Suprapubic skin (tissue), 4 donors: ENCODE data around the gene THRAP3. TPM values are rescaled to one million over a fixed set of nuclear protein-coding genes. Genes with fewer than 3 reads are reported as not detected.

Experiments
- DNase-seq, 2 donors: peaks; one replicate each; pipeline ENCODE4 v3.0.0-alpha.2; 2019; ENCODE audit warnings: low spot score in 2 of 2
- H3K27ac ChIP-seq: fragments of 200-600 bp; sonication (generic); one replicate; pipeline ENCODE4 v1.5.1; 2019
- H3K27me3 ChIP-seq: fragments of 200-600 bp; sonication (generic); one replicate; pipeline ENCODE4 v1.5.1; 2019
- H3K36me3 ChIP-seq: fragments of 200-600 bp; sonication (generic); one replicate; pipeline ENCODE4 v1.5.1; 2019
- H3K4me1 ChIP-seq: fragments of 200-600 bp; sonication (generic); one replicate; pipeline ENCODE4 v1.5.1; 2019
- H3K4me3 ChIP-seq: fragments of 200-600 bp; sonication (generic); one replicate; pipeline ENCODE4 v1.5.1; 2019; ENCODE audit warnings: mild to moderate bottlenecking
- H3K9me3 ChIP-seq: fragments of 200-600 bp; sonication (generic); one replicate; pipeline ENCODE4 v1.5.1; 2019
- CTCF ChIP-seq, 2 donors: fragments of 200-600 bp in 1 of 2; fragments of 450-650 bp in 1 of 2; sonication (generic) in 1 of 2; IDR thresholded peaks; one replicate each; pipeline ENCODE4 v1.5.1; 2016 to 2019; ENCODE audit warnings: antibody characterized with exemption in 2 of 2, mild to moderate bottlenecking in 1 of 2, moderate library complexity in 1 of 2
- EP300 ChIP-seq: sonication (generic); formaldehyde crosslinking; IDR thresholded peaks from one replicate; pipeline ENCODE4 v1.6.1; 2017; ENCODE audit warnings: antibody characterized with exemption
- POLR2A ChIP-seq, 2 donors: fragments of 450-650 bp; IDR thresholded peaks; one replicate each; pipeline ENCODE4 v1.6.1; 2017; ENCODE audit warnings: antibody characterized with exemption in 2 of 2, mild to moderate bottlenecking in 2 of 2, moderate library complexity in 2 of 2
- POLR2AphosphoS5 ChIP-seq, 3 donors: sonication (generic); formaldehyde crosslinking; IDR thresholded peaks; one replicate each; pipeline ENCODE4 v1.6.1; 2017; ENCODE audit warnings: antibody characterized with exemption in 3 of 3
- WGBS: methylation state at CpG from one replicate; pipeline ENCODE4 v1.1.5; 2018; 5-methylcytosine and 5-hydroxymethylcytosine counted together
- total RNA-seq, 4 donors: library from RNA; depleted of rRNA; stranded (reverse); fragments of >200 nt; gene quantifications; one replicate each; pipeline ENCODE4 v1.1.0, GENCODE V29; 2016

THRAP3 gene
- total RNA-seq, 4 donors from 2014 or later: 73.3 to 93.3 (median 78.2) TPM

- peak; percentile 92 to 93 for DNase-seq
- H3K27me3 ChIP-seq: no peaks in the 10 kb centered on the region
- peaks cover 37% of the 10 kb centered on the region for H3K4me1 ChIP-seq
- peak overlapping the region; percentile 79 for H3K4me3 ChIP-seq
- 50% methylated on average over 25 of the region's 59 CpGs for WGBS
- H3K36me3 ChIP-seq: no peaks in the 10 kb centered on the region
- H3K27ac ChIP-seq: peak overlapping the region; percentile 85
- TF ChIP-seq POLR2AphosphoS5 (IDR thresholded peaks at IDR 0.05) (peak in 1 of 3 donors; percentile 5), CTCF (IDR thresholded peaks at IDR 0.05) (no peak), EP300 (no peak), POLR2A (IDR thresholded peaks at IDR 0.05) (no peak)
- no peaks in the 10 kb centered on the region for H3K9me3 ChIP-seq
These were observed 97.1 kb downstream of the THRAP3 start for GRCh38 chr1:36321119-36321951.

- TF ChIP-seq CTCF (IDR thresholded peaks at IDR 0.05) (no peak), EP300 (no peak), POLR2A (IDR thresholded peaks at IDR 0.05) (no peak), POLR2AphosphoS5 (IDR thresholded peaks at IDR 0.05) (no peak)
- peaks cover 42% of the 10 kb centered on the region for H3K4me1 ChIP-seq
- no peaks in the 10 kb centered on the region for H3K27me3 ChIP-seq
- H3K27ac ChIP-seq: peak overlapping the region; percentile 85
- H3K9me3 ChIP-seq: no peaks in the 10 kb centered on the region
- peak overlapping the region; percentile 79 for H3K4me3 ChIP-seq
- no peaks in the 10 kb centered on the region for H3K36me3 ChIP-seq
- no peak for DNase-seq
- 36% methylated on average over 25 of the region's 67 CpGs for WGBS
These were observed 98.0 kb downstream of the THRAP3 start for GRCh38 chr1:36322041-36322785.

- 7% methylated on average over 24 of the region's 83 CpGs for WGBS
- peak overlapping the region; percentile 85 for H3K27ac ChIP-seq
- DNase-seq: no peak
These were observed 98.8 kb downstream of the THRAP3 start for GRCh38 chr1:36322786-36323635.

GRCh38 chr1:36323636-36324352, 99.6 kb downstream of the THRAP3 start, which contains the start of gene EVA1B:
Gene EVA1B (minus strand): TSS chr1:36323645. CDS start chr1:36323037, 608 bp downstream.
- TF ChIP-seq POLR2A (IDR thresholded peaks at IDR 0.05): no peak
- no peak for TF ChIP-seq CTCF (IDR thresholded peaks at IDR 0.05)
- TF ChIP-seq POLR2AphosphoS5 (IDR thresholded peaks at IDR 0.05): no peak
- TF ChIP-seq EP300: no peak
- Histone ChIP-seq H3K4me3 (peak within 1 kb of the TSS; percentile 79), H3K27me3 (no peaks in the 10 kb centered on the region), H3K27ac (peak within 1 kb of the TSS; percentile 85), H3K4me1 (peaks cover 47% of the 10 kb centered on the region), H3K36me3 (no peaks in the 10 kb centered on the region), H3K9me3 (no peaks in the 10 kb centered on the region)
- 2% methylated on average over 20 of the region's 36 CpGs for WGBS
- peak in 1 of 2 donors; percentile 89 for DNase-seq

More at GRCh38 chr1:36322786-36323635, 98.8 kb downstream of the THRAP3 start:
- TF ChIP-seq EP300 (no peak), CTCF (IDR thresholded peaks at IDR 0.05) (no peak), POLR2AphosphoS5 (IDR thresholded peaks at IDR 0.05) (peak in 1 of 3 donors; percentile 12), POLR2A (IDR thresholded peaks at IDR 0.05) (no peak)
- Histone ChIP-seq H3K4me1 (peaks cover 43% of the 10 kb centered on the region), H3K9me3 (no peaks in the 10 kb centered on the region), H3K27me3 (no peaks in the 10 kb centered on the region), H3K4me3 (peak overlapping the region; percentile 79), H3K36me3 (no peaks in the 10 kb centered on the region)
